ENCODE measurements around the gene THBS4.

THBS4 gene

GRCh38 chr5:80048084-80048780 lies 13.1 kb downstream of the THBS4 start:
- no peak for DNase-seq (ENCODE audit: low read depth, low spot score)

GRCh38 chr5:80052464-80052863 lies 17.3 kb downstream of the THBS4 start:
- DNase-seq (ENCODE audit: low read depth, low spot score) = no peak

GRCh38 chr5:80054682-80055081 lies 19.5 kb downstream of the THBS4 start:
- DNase-seq (ENCODE audit: low read depth, low spot score) = no peak

- DNase-seq (ENCODE audit: low read depth, low spot score) = peak; percentile 68
These were observed 20.5 kb downstream of the THBS4 start for GRCh38 chr5:80055491-80056170.

GRCh38 chr5:80057099-80057498 lies 22.0 kb downstream of the THBS4 start:
- DNase-seq (ENCODE audit: low read depth, low spot score) = no peak

GRCh38 chr5:80057921-80058320 lies 22.8 kb downstream of the THBS4 start:
- no peak for DNase-seq (ENCODE audit: low read depth, low spot score)

GRCh38 chr5:80059354-80059980 lies 24.3 kb downstream of the THBS4 start:
- DNase-seq (ENCODE audit: low read depth, low spot score) = no peak

GRCh38 chr5:80060966-80061365 lies 25.8 kb downstream of the THBS4 start:
- no peak for DNase-seq (ENCODE audit: low read depth, low spot score)

- DNase-seq (ENCODE audit: low read depth, low spot score) = no peak
These were observed 26.4 kb downstream of the THBS4 start for GRCh38 chr5:80061547-80061946.

GRCh38 chr5:80064124-80064523 lies 29.0 kb downstream of the THBS4 start:
- no peak for DNase-seq (ENCODE audit: low read depth, low spot score)

- no peak for DNase-seq (ENCODE audit: low read depth, low spot score)
These were observed 31.9 kb downstream of the THBS4 start for GRCh38 chr5:80067016-80067415.

- no peak for DNase-seq (ENCODE audit: low read depth, low spot score)
These were observed 32.5 kb downstream of the THBS4 start for GRCh38 chr5:80067531-80068245.

- no peak for DNase-seq (ENCODE audit: low read depth, low spot score)
These were observed 33.1 kb downstream of the THBS4 start for GRCh38 chr5:80068246-80068636.

- DNase-seq (ENCODE audit: low read depth, low spot score) = no peak
These were observed 33.6 kb downstream of the THBS4 start for GRCh38 chr5:80068775-80069174.

- no peak for DNase-seq (ENCODE audit: low read depth, low spot score)
These were observed 34.2 kb downstream of the THBS4 start for GRCh38 chr5:80069251-80069800.

GRCh38 chr5:80069918-80070318 lies 34.8 kb downstream of the THBS4 start:
- no peak for DNase-seq (ENCODE audit: low read depth, low spot score)

- DNase-seq (ENCODE audit: low read depth, low spot score) = no peak
These were observed 35.3 kb downstream of the THBS4 start for GRCh38 chr5:80070338-80071056.

- DNase-seq (ENCODE audit: low read depth, low spot score) = no peak
These were observed 36.4 kb downstream of the THBS4 start for GRCh38 chr5:80071510-80072021.

- no peak for DNase-seq (ENCODE audit: low read depth, low spot score)
These were observed 37.2 kb downstream of the THBS4 start for GRCh38 chr5:80072103-80073073.
